Loucy (cell line): Measurements from ENCODE around the gene TPST2.

Experiments used
- H2AFZ ChIP-seq: fragments of 200-600 bp; sonication (generic); 2 replicates; pipeline ENCODE4 v1.6.0; 2016; ENCODE audit warnings: antibody characterized with exemption, mild to moderate bottlenecking, low read length, moderate library complexity
- H3F3A ChIP-seq: fragments of 200-600 bp; 2 replicates; pipeline ENCODE4 v1.6.0; 2016; ENCODE audit warnings: antibody characterized with exemption, low read depth, mild to moderate bottlenecking
- H3K27me3 ChIP-seq: fragments of 200-600 bp; sonication (generic); 2 replicates; pipeline ENCODE4 v1.6.1; 2014; ENCODE audit warnings: low read length, mild to moderate bottlenecking; ENCODE audit not compliant: insufficient read depth, poor library complexity, severe bottlenecking
- H3K36me3 ChIP-seq: fragments of 200-600 bp; sonication (generic); 2 replicates; pipeline ENCODE4 v1.6.1; 2016; ENCODE audit warnings: low read length; ENCODE audit not compliant: insufficient read depth
- H3K4me1 ChIP-seq: fragments of 200-600 bp; sonication (generic); 2 replicates; pipeline ENCODE4 v1.5.1; 2014; ENCODE audit warnings: low read length, mild to moderate bottlenecking; ENCODE audit not compliant: insufficient read depth, poor library complexity, severe bottlenecking
- H3K4me2 ChIP-seq: fragments of 200-600 bp; sonication (generic); 2 replicates; pipeline ENCODE4 v1.6.0; 2014; ENCODE audit warnings: antibody characterized with exemption, low read length, low read depth, mild to moderate bottlenecking; ENCODE audit not compliant: poor library complexity, severe bottlenecking
- H3K4me3 ChIP-seq: fragments of 200-600 bp; sonication (generic); 2 replicates; pipeline ENCODE4 v1.5.1; 2014; ENCODE audit warnings: low read length, mild to moderate bottlenecking, mixed read lengths; ENCODE audit not compliant: poor library complexity, severe bottlenecking
- H3K79me2 ChIP-seq: fragments of 200-600 bp; sonication (generic); 2 replicates; pipeline ENCODE4 v1.6.1; 2014; ENCODE audit warnings: low read length; ENCODE audit not compliant: insufficient read depth
- H3K9ac ChIP-seq: fragments of 200-600 bp; sonication (generic); 2 replicates; pipeline ENCODE4 v1.6.0; 2014; ENCODE audit warnings: mild to moderate bottlenecking, low read depth, low read length, moderate library complexity; ENCODE audit not compliant: poor library complexity, severe bottlenecking
- H3K9me2 ChIP-seq: fragments of 200-600 bp; sonication (generic); replicated peaks from 2 replicates; pipeline ENCODE4 v1.6.1; 2016; ENCODE audit warnings: low read depth, low read length, mixed read lengths
- H3K9me3 ChIP-seq: fragments of 200-600 bp; sonication (generic); 2 replicates; pipeline ENCODE4 v1.6.1; 2014; ENCODE audit warnings: mild to moderate bottlenecking, antibody characterized with exemption, low read length, low read depth; ENCODE audit not compliant: insufficient read depth
- H4K20me1 ChIP-seq: fragments of 200-600 bp; sonication (generic); 2 replicates; pipeline ENCODE4 v1.6.0; 2014; ENCODE audit warnings: antibody characterized with exemption, low read length, mild to moderate bottlenecking; ENCODE audit not compliant: insufficient read depth, poor library complexity, severe bottlenecking
- EZH2phosphoT487 ChIP-seq: fragments of 200-600 bp; IDR thresholded peaks from 2 replicates; pipeline ENCODE4 v1.6.1; 2018; ENCODE audit warnings: antibody characterized with exemption, mild to moderate bottlenecking, moderate library complexity, borderline replicate concordance
- TF ChIP-seq, protein P1 (sequence below): fragments of 200-600 bp; sonication (generic); conservative IDR thresholded peaks from 2 replicates; pipeline ENCODE4 v1.5.1; 2014; ENCODE audit warnings: mild to moderate bottlenecking, antibody characterized with exemption, low read length

TPST2 gene

DNA sequence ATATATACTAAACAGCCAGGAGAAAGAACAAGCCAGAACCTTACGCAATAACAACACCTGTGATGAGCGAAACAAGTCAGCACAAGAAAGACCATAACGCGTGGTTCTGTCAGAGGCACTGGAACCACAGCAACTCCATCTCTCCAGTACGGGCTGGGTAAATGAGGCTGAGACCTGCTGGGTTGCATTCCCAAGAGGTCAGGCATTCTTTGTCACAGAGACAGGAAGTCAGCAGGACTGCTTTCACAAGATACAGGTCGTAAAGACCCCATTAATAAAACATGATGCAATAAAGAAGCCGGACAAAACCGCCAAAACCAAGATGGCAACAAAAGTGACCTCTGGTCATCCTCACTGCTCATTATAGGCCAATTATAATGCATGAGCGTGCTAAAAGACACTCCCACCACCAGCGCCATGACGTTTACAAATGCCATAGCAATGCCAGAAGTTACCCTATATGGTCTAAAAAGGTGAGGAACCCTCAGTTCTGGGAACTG lies 21.7 kb downstream of the TPST2 start:
- Histone ChIP-seq H3K9me2 (no peaks in the 10 kb centered on the region), H2AFZ (no peak overlapping the region), H3K27me3 (no peaks in the 10 kb centered on the region), H3F3A (no peaks in the 10 kb centered on the region), H3K9me3 (no peaks in the 10 kb centered on the region), H3K4me1 (peaks cover 42% of the 10 kb centered on the region), H3K79me2 (peaks cover 37% of the 10 kb centered on the region; the same call in 1 of the 2 replicates), H3K4me3 (no peak overlapping the region), H4K20me1 (no peaks in the 10 kb centered on the region), H3K36me3 (no peaks in the 10 kb centered on the region; the same call in 1 of the 2 replicates), H3K4me2 (peak overlapping the region; percentile 45), H3K9ac (no peak overlapping the region)
- TF ChIP-seq EZH2phosphoT487, result no peak
- TF ChIP-seq, protein P1, sequence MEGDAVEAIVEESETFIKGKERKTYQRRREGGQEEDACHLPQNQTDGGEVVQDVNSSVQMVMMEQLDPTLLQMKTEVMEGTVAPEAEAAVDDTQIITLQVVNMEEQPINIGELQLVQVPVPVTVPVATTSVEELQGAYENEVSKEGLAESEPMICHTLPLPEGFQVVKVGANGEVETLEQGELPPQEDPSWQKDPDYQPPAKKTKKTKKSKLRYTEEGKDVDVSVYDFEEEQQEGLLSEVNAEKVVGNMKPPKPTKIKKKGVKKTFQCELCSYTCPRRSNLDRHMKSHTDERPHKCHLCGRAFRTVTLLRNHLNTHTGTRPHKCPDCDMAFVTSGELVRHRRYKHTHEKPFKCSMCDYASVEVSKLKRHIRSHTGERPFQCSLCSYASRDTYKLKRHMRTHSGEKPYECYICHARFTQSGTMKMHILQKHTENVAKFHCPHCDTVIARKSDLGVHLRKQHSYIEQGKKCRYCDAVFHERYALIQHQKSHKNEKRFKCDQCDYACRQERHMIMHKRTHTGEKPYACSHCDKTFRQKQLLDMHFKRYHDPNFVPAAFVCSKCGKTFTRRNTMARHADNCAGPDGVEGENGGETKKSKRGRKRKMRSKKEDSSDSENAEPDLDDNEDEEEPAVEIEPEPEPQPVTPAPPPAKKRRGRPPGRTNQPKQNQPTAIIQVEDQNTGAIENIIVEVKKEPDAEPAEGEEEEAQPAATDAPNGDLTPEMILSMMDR, result no peak

DNA sequence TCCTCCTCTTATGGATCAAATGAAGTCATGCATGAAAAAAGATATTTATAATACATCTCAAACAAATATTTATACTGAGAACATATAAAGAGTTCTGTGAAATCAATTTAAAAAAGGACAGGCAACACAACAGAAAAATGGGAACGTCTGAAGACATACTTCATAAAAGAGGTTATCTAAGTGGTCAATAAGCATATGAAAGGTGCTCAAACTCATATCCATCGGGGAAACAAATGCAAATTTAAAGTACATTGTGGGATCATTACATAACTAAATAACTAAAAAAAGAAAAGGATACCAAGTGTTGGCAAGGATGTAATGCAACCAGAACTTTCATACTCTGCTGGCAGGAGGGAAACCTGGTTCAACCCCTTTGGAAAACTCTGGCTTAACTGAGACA lies 22.3 kb downstream of the TPST2 start:
- Histone ChIP-seq H3K9me2 (no peaks in the 10 kb centered on the region), H3K79me2 (peaks cover 34% of the 10 kb centered on the region; the same call in 1 of the 2 replicates), H4K20me1 (no peaks in the 10 kb centered on the region), H3K36me3 (no peaks in the 10 kb centered on the region; the same call in 1 of the 2 replicates), H3K27me3 (no peaks in the 10 kb centered on the region), H2AFZ (no peak overlapping the region), H3K9me3 (no peaks in the 10 kb centered on the region), H3K4me2 (peak overlapping the region; percentile 45), H3K4me1 (peaks cover 38% of the 10 kb centered on the region), H3F3A (no peaks in the 10 kb centered on the region), H3K9ac (no peak overlapping the region), H3K4me3 (no peak overlapping the region)
- TF ChIP-seq, protein P1, result no peak
- no peak for TF ChIP-seq EZH2phosphoT487

DNA sequence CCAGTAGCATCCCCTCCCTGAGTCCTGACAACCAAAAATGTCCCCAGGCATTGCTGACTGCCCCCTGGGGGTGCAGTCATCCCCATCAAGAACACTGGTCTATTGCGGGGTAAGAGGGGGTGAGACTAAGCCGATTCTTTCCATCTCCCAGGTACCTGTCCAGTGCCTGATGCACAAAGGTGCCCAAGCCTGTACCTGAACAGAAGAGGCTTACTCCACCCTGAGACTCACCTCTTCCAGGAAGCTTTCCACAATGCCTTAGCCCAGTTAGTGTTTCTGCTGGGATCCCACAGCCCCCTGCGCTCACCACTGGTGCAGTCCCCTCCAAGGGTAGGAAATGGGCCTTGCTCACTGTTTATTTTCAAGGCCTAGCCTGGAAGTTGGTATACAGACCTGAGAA lies 22.9 kb downstream of the TPST2 start:
- H3K36me3 ChIP-seq, result no peaks in the 10 kb centered on the region; the same call in 1 of the 2 replicates
- no peaks in the 10 kb centered on the region for H4K20me1 ChIP-seq
- no peaks in the 10 kb centered on the region for H3K27me3 ChIP-seq
- no peaks in the 10 kb centered on the region for H3F3A ChIP-seq
- H3K4me2 ChIP-seq, result no peak overlapping the region
- TF ChIP-seq, protein P1, result no peak
- TF ChIP-seq EZH2phosphoT487, result no peak
- no peaks in the 10 kb centered on the region for H3K9me2 ChIP-seq
- H3K9ac ChIP-seq, result no peak overlapping the region
- H3K4me1 ChIP-seq, result peaks cover 38% of the 10 kb centered on the region
- H3K79me2 ChIP-seq, result peaks cover 36% of the 10 kb centered on the region; the same call in 1 of the 2 replicates
- no peak overlapping the region for H2AFZ ChIP-seq
- H3K4me3 ChIP-seq, result no peak overlapping the region
- no peaks in the 10 kb centered on the region for H3K9me3 ChIP-seq
